NT2/D1 (cell line): ENCODE data around the gene ARHGAP25.

Experiments
- SUZ12 ChIP-seq: IDR thresholded peaks from 2 replicates; pipeline ENCODE4 v1.6.1; 2011; ENCODE audit not compliant: insufficient read length, insufficient read depth; ENCODE audit errors: extremely low read depth
- YY1 ChIP-seq: IDR thresholded peaks from 2 replicates; pipeline ENCODE4 v1.6.1; 2011; ENCODE audit not compliant: insufficient read length, insufficient read depth
- ZNF274 ChIP-seq: IDR thresholded peaks from 2 replicates; pipeline ENCODE4 v1.6.1; 2011; ENCODE audit warnings: mild to moderate bottlenecking, low read depth, low read length

- TF ChIP-seq YY1 (no peak), ZNF274 (no peak), SUZ12 (no peak)
Measured at GRCh38 chr2:68831686-68832232, 97.1 kb downstream of the ARHGAP25 start.
